HepG2 (cell line): ENCODE results near the gene HYOU1. TPM values are rescaled to one million over a fixed set of nuclear protein-coding genes. Genes with fewer than 3 reads are reported as not detected.

Source experiments
- AKNA ChIP-seq: sonication (generic); formaldehyde crosslinking; IDR thresholded peaks from 2 replicates; pipeline ENCODE4 v1.4.0; 2020; ENCODE audit warnings: missing genetic modification reagents, borderline replicate concordance
- ATAD3A ChIP-seq: sonication (generic); formaldehyde crosslinking; IDR thresholded peaks from 2 replicates; pipeline ENCODE4 v1.4.0; 2020; ENCODE audit warnings: missing genetic modification reagents
- BCL3 ChIP-seq: sonication (generic); formaldehyde crosslinking; IDR thresholded peaks from 2 replicates; pipeline ENCODE4 v1.5.1; 2020; ENCODE audit warnings: mild to moderate bottlenecking, missing genetic modification reagents, moderate library complexity
- EED ChIP-seq: sonication (generic); formaldehyde crosslinking; IDR thresholded peaks from 2 replicates; pipeline ENCODE4 v1.5.0; 2020; ENCODE audit warnings: mild to moderate bottlenecking, missing genetic modification reagents
- ESRRA ChIP-seq: sonication (generic); formaldehyde crosslinking; IDR thresholded peaks from 2 replicates; pipeline ENCODE4 v1.5.1; 2020; ENCODE audit warnings: mild to moderate bottlenecking, low read depth, missing genetic modification reagents
- HNF1B ChIP-seq: sonication (generic); formaldehyde crosslinking; IDR thresholded peaks from 2 replicates; pipeline ENCODE4 v1.5.1; 2020; ENCODE audit warnings: mild to moderate bottlenecking, moderate library complexity, missing genetic modification reagents
- HOXA7 ChIP-seq: sonication (generic); formaldehyde crosslinking; IDR thresholded peaks from 2 replicates; pipeline ENCODE4 v1.8.1; 2022; ENCODE audit warnings: mild to moderate bottlenecking, missing genetic modification reagents, moderate library complexity
- MAX ChIP-seq: IDR thresholded peaks from 2 replicates; pipeline ENCODE4 v1.6.1; 2012; ENCODE audit warnings: inconsistent platforms
- NAIF1 ChIP-seq: sonication (generic); formaldehyde crosslinking; IDR thresholded peaks from 2 replicates; pipeline ENCODE4 v1.5.0; 2020; ENCODE audit warnings: mild to moderate bottlenecking, missing genetic modification reagents, borderline replicate concordance
- PLSCR1 ChIP-seq: sonication (generic); formaldehyde crosslinking; IDR thresholded peaks from 2 replicates; pipeline ENCODE4 v1.5.0; 2020; ENCODE audit warnings: missing genetic modification reagents, mild to moderate bottlenecking, borderline replicate concordance
- SALL2 ChIP-seq: sonication (generic); formaldehyde crosslinking; IDR thresholded peaks from 2 replicates; pipeline ENCODE4 v1.8.1; 2023; ENCODE audit warnings: mild to moderate bottlenecking, missing genetic modification reagents, inconsistent platforms
- SKIL ChIP-seq: sonication (generic); formaldehyde crosslinking; IDR thresholded peaks from 2 replicates; pipeline ENCODE4 v1.8.0; 2022; ENCODE audit warnings: missing genetic modification reagents, mild to moderate bottlenecking, moderate library complexity, borderline replicate concordance
- SMAD3 ChIP-seq: sonication (generic); formaldehyde crosslinking; IDR thresholded peaks from 2 replicates; pipeline ENCODE4 v1.4.0; 2020; ENCODE audit warnings: missing genetic modification reagents
- TBX3 ChIP-seq: fragments of 450-650 bp; IDR thresholded peaks from 2 replicates; pipeline ENCODE4 v1.6.1; 2017; ENCODE audit warnings: antibody characterized with exemption, mild to moderate bottlenecking, inconsistent platforms, borderline replicate concordance
- ZFP1 ChIP-seq: IDR thresholded peaks from 2 replicates; pipeline ENCODE4 v1.6.1; 2016
- ZNF329 ChIP-seq: sonication (generic); formaldehyde crosslinking; IDR thresholded peaks from 2 replicates; pipeline ENCODE4 v1.9.0; 2021; ENCODE audit warnings: low read depth, mild to moderate bottlenecking, missing genetic modification reagents
- ZSCAN29 ChIP-seq: sonication (generic); formaldehyde crosslinking; conservative IDR thresholded peaks from 2 replicates; pipeline ENCODE4 v1.4.0; 2020; ENCODE audit warnings: mild to moderate bottlenecking, missing genetic modification reagents
- polyA plus RNA-seq, 8 experiments: library from polyadenylated mRNA; depleted of rRNA in 3 of 8; stranded (reverse) in 7 of 8; unstranded in 1 of 8; fragments of >200 nt; fragmentation: Illumina TruSeq in 4 of 8; extraction: Trizol in 4 of 8; gene quantifications; 2 replicates each; pipeline versions ENCODE4 v1.2.1 to v1.2.3, GENCODE V29; 2011 to 2016; ENCODE audit warnings: low read depth in 4 of 8, missing spikeins in 1 of 8, mixed read lengths in 1 of 8; ENCODE audit not compliant: insufficient read depth in 1 of 8
- total RNA-seq, 5 experiments: library from RNA; depleted of rRNA; stranded (reverse); fragments of >200 nt; fragmentation: Illumina TruSeq; extraction: Trizol; gene quantifications; 2 replicates each; pipeline ENCODE4 v1.2.3, GENCODE V29; 2016; ENCODE audit warnings: low read depth in 1 of 5

Gene HYOU1
- total and polyA plus RNA-seq, 2 of the 13 experiments (the other 11 are each of a cell fraction or from before 2014, with no cell fraction given) = 127 to 155 TPM

GRCh38 chr11:119030329-119031047 lies 26.5 kb downstream of the HYOU1 start, which contains the start of gene SLC37A4 (continued):
- 0 out of 2 replicates have a peak, but pooled peaks have one; percentile 58 for TF ChIP-seq ZSCAN29 (CRISPR knock-in tag)
- TF ChIP-seq MAX = peak; percentile 99
- peak; percentile 85 for TF ChIP-seq SMAD3
- 0 out of 2 replicates have a peak, but pooled peaks have one; percentile 7 for TF ChIP-seq ZFP1 (CRISPR knock-in tag)
- no peak for TF ChIP-seq ATAD3A
- peak; percentile 72 for TF ChIP-seq NAIF1
- TF ChIP-seq BCL3 (CRISPR knock-in tag) = peak; percentile 79
- no peak for TF ChIP-seq SKIL
- 0 out of 2 replicates have a peak, but pooled peaks have one; percentile 24 for TF ChIP-seq ZNF329
- no peak for TF ChIP-seq AKNA
- TF ChIP-seq HNF1B = no peak; the same call in 1 of the 2 replicates
- no peak for TF ChIP-seq TBX3
- TF ChIP-seq ESRRA (CRISPR knock-in tag) = no peak; the same call in 1 of the 2 replicates
- TF ChIP-seq SALL2 (CRISPR knock-in tag) = peak; percentile 80; the same call in 1 of the 2 replicates
- no peak for TF ChIP-seq PLSCR1 (CRISPR knock-in tag)
- TF ChIP-seq EED (CRISPR knock-in tag) = peak; percentile 81; the same call in 1 of the 2 replicates
- TF ChIP-seq HOXA7 = no peak
